HepG2 (cell line): Measurements from ENCODE around the gene ATAD3A. TPM values are rescaled to one million over a fixed set of nuclear protein-coding genes. Genes with fewer than 3 reads are reported as not detected.

Experiments used
- ATF1 ChIP-seq: IDR thresholded peaks from 2 replicates; pipeline ENCODE4 v1.6.1; 2016; ENCODE audit warnings: mild to moderate bottlenecking, control low read depth
- CENPBD1 ChIP-seq: sonication (generic); formaldehyde crosslinking; IDR thresholded peaks from 2 replicates; pipeline ENCODE4 v1.8.0; 2022; ENCODE audit warnings: missing genetic modification reagents, low read depth, mild to moderate bottlenecking, borderline replicate concordance
- GABPA ChIP-seq, 2 experiments: IDR thresholded peaks; 2 replicates each; pipeline ENCODE4 v1.6.1; 2011 to 2016; ENCODE audit warnings: low read depth in 2 of 2, low read length in 1 of 2, missing biosample characterization in 1 of 2, missing genetic modification characterization in 1 of 2
- NFIB ChIP-seq: sonication (generic); formaldehyde crosslinking; IDR thresholded peaks from 2 replicates; pipeline ENCODE4 v1.9.0; 2021; ENCODE audit warnings: missing genetic modification reagents, mild to moderate bottlenecking, borderline replicate concordance
- NFRKB ChIP-seq: fragments of 450-650 bp; IDR thresholded peaks from 2 replicates; pipeline ENCODE4 v1.6.1; 2017
- POGZ ChIP-seq: sonication (generic); formaldehyde crosslinking; IDR thresholded peaks from 2 replicates; pipeline ENCODE4 v1.4.0; 2020; ENCODE audit warnings: mild to moderate bottlenecking, missing genetic modification reagents
- PRDM15 ChIP-seq: sonication (generic); formaldehyde crosslinking; IDR thresholded peaks from 2 replicates; pipeline ENCODE4 v1.4.0; 2020; ENCODE audit warnings: missing genetic modification reagents
- SNAPC5 ChIP-seq: sonication (generic); formaldehyde crosslinking; IDR thresholded peaks from 2 replicates; pipeline ENCODE4 v1.8.1; 2023; ENCODE audit warnings: mild to moderate bottlenecking, missing genetic modification reagents, borderline replicate concordance
- ZNF256 ChIP-seq: sonication (generic); formaldehyde crosslinking; conservative IDR thresholded peaks from 2 replicates; pipeline ENCODE4 v1.4.0; 2020; ENCODE audit warnings: missing genetic modification reagents
- ZNF432 ChIP-seq: sonication (generic); formaldehyde crosslinking; IDR thresholded peaks from 2 replicates; pipeline ENCODE4 v1.5.0; 2020; ENCODE audit warnings: missing genetic modification reagents, mild to moderate bottlenecking, borderline replicate concordance
- ZNF512B ChIP-seq: sonication (generic); formaldehyde crosslinking; IDR thresholded peaks from 2 replicates; pipeline ENCODE4 v1.5.1; 2020; ENCODE audit warnings: missing genetic modification reagents, mild to moderate bottlenecking, borderline replicate concordance
- ZNF816 ChIP-seq: sonication (generic); formaldehyde crosslinking; IDR thresholded peaks from 2 replicates; pipeline ENCODE4 v1.8.0; 2022; ENCODE audit warnings: missing genetic modification reagents, mild to moderate bottlenecking, borderline replicate concordance
- ZSCAN31 ChIP-seq: sonication (generic); formaldehyde crosslinking; IDR thresholded peaks from 2 replicates; pipeline ENCODE4 v1.5.0; 2020; ENCODE audit warnings: low read depth, mild to moderate bottlenecking, missing genetic modification reagents
- polyA plus RNA-seq, 8 experiments: library from polyadenylated mRNA; depleted of rRNA in 3 of 8; stranded (reverse) in 7 of 8; unstranded in 1 of 8; fragments of >200 nt; fragmentation: Illumina TruSeq in 4 of 8; extraction: Trizol in 4 of 8; gene quantifications; 2 replicates each; pipeline versions ENCODE4 v1.2.1 to v1.2.3, GENCODE V29; 2011 to 2016; ENCODE audit warnings: low read depth in 4 of 8, missing spikeins in 1 of 8, mixed read lengths in 1 of 8; ENCODE audit not compliant: insufficient read depth in 1 of 8
- total RNA-seq, 5 experiments: library from RNA; depleted of rRNA; stranded (reverse); fragments of >200 nt; fragmentation: Illumina TruSeq; extraction: Trizol; gene quantifications; 2 replicates each; pipeline ENCODE4 v1.2.3, GENCODE V29; 2016; ENCODE audit warnings: low read depth in 1 of 5
- TF ChIP-seq, protein P1 (sequence below): IDR thresholded peaks from 2 replicates; pipeline ENCODE4 v1.6.1; 2018; ENCODE audit warnings: missing genetic modification reagents, mild to moderate bottlenecking, missing compliant biosample characterization
- TF ChIP-seq, protein P2 (sequence below): sonication (generic); formaldehyde crosslinking; IDR thresholded peaks from 2 replicates; pipeline ENCODE4 v1.4.0; 2020; ENCODE audit warnings: low read depth, mild to moderate bottlenecking, missing genetic modification reagents
- TF ChIP-seq, protein P3 (sequence below): sonication (generic); formaldehyde crosslinking; IDR thresholded peaks from 2 replicates; pipeline ENCODE4 v1.4.0; 2020; ENCODE audit warnings: missing genetic modification reagents
- TF ChIP-seq, protein P4 (sequence below): sonication (generic); formaldehyde crosslinking; IDR thresholded peaks from 2 replicates; pipeline ENCODE4 v1.8.0; 2022; ENCODE audit warnings: low read depth, missing genetic modification reagents

ATAD3A gene
- total and polyA plus RNA-seq, 2 of the 13 experiments (the other 11 are each of a cell fraction or from before 2014, with no cell fraction given): 10.6 to 49.0 TPM

DNA sequence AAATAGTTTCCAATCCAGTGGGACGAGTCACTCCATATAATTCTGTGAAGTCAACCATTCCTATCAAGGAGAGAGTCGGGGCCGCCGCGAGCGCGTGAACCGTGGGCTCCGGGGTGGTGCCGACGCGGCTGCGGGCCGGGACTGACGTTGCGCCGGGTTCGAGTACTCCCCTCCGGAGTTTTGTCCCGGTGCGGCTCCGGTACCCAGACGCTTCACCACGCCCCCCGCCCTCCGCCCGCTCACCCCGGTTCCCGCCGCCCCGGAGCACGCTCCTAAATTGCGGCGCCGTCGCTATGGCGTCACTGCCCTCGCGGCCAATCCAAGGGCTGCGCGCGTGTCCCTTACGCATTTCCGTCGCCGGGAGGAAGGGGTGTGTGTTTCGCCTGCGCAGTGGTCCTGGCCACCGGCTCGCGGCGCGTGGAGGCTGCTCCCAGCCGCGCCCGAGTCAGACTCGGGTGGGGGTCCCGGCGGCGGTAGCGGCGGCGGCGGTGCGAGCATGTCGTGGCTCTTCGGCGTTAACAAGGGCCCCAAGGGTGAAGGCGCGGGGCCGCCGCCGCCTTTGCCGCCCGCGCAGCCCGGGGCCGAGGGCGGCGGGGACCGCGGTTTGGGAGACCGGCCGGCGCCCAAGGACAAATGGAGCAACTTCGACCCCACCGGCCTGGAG is 40.4 kb upstream of the ATAD3A start, which contains the start of gene ATAD3B (continued):
- peak; percentile 89 for TF ChIP-seq GABPA (IDR thresholded peaks at IDR 0.05; ENCODE audit: low read depth, low read length)
- TF ChIP-seq GABPA (CRISPR knock-in tag; IDR thresholded peaks at IDR 0.05; ENCODE audit: low read depth): peak; percentile 93
- TF ChIP-seq, protein P1, sequence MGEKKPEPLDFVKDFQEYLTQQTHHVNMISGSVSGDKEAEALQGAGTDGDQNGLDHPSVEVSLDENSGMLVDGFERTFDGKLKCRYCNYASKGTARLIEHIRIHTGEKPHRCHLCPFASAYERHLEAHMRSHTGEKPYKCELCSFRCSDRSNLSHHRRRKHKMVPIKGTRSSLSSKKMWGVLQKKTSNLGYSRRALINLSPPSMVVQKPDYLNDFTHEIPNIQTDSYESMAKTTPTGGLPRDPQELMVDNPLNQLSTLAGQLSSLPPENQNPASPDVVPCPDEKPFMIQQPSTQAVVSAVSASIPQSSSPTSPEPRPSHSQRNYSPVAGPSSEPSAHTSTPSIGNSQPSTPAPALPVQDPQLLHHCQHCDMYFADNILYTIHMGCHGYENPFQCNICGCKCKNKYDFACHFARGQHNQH (CRISPR knock-in tag): peak; percentile 65; the same call in 1 of the 2 replicates
- peak; percentile 96 for TF ChIP-seq ATF1 (CRISPR knock-in tag)
- TF ChIP-seq SNAPC5 (CRISPR knock-in tag): no peak
- TF ChIP-seq, protein P2, sequence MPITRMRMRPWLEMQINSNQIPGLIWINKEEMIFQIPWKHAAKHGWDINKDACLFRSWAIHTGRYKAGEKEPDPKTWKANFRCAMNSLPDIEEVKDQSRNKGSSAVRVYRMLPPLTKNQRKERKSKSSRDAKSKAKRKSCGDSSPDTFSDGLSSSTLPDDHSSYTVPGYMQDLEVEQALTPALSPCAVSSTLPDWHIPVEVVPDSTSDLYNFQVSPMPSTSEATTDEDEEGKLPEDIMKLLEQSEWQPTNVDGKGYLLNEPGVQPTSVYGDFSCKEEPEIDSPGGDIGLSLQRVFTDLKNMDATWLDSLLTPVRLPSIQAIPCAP (CRISPR knock-in tag): no peak
- TF ChIP-seq, protein P3, sequence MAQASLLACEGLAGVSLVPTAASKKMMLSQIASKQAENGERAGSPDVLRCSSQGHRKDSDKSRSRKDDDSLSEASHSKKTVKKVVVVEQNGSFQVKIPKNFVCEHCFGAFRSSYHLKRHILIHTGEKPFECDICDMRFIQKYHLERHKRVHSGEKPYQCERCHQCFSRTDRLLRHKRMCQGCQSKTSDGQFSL: no peak
- TF ChIP-seq NFIB: no peak
- no peak for TF ChIP-seq ZNF432
- no peak for TF ChIP-seq ZNF256 (CRISPR knock-in tag)
- no peak for TF ChIP-seq ZNF816 (CRISPR knock-in tag)
- peak; percentile 78 for TF ChIP-seq POGZ (CRISPR knock-in tag)
- no peak for TF ChIP-seq ZSCAN31
- TF ChIP-seq CENPBD1 (CRISPR knock-in tag): no peak
- no peak for TF ChIP-seq PRDM15
- TF ChIP-seq, protein P4, sequence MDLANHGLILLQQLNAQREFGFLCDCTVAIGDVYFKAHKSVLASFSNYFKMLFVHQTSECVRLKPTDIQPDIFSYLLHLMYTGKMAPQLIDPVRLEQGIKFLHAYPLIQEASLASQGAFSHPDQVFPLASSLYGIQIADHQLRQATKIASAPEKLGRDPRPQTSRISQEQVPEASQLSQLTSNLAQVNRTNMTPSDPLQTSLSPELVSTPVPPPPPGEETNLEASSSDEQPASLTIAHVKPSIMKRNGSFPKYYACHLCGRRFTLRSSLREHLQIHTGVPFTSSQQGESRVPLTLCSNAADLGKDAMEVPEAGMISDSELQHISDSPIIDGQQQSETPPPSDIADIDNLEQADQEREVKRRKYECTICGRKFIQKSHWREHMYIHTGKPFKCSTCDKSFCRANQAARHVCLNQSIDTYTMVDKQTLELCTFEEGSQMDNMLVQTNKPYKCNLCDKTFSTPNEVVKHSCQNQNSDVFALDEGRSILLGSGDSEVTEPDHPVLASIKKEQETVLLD: peak; percentile 100
- TF ChIP-seq NFRKB: no peak
- no peak for TF ChIP-seq ZNF512B (CRISPR knock-in tag)
